ENCODE data around the gene STAP2. TPM values are rescaled to one million over a fixed set of nuclear protein-coding genes. Genes with fewer than 3 reads are reported as not detected.
"Not testable (repeated sequence)": the region's sequence is repeated elsewhere in the genome, so short reads cannot be mapped to it uniquely, and the experiment has no call there.

Gene STAP2
- polyA plus RNA-seq, 5 donors: 29.1 to 40.3 (median 33.3) TPM

- DNase-seq: not testable (repeated sequence)
Observed at GRCh38 chr19:4328991-4329681, 9.5 kb downstream of the STAP2 start.

- peak; percentile 88 to 98 for DNase-seq
Observed at GRCh38 chr19:4328243-4328990, 10.2 kb downstream of the STAP2 start.

- peak; percentile 13 to 21 for DNase-seq
Observed at GRCh38 chr19:4327877-4328242, 10.8 kb downstream of the STAP2 start.

GRCh38 chr19:4327252-4327876 is 11.3 kb downstream of the STAP2 start:
- peak; percentile 18 to 47 for DNase-seq

- no peak for DNase-seq
Observed at GRCh38 chr19:4326837-4327251, 11.8 kb downstream of the STAP2 start.

GRCh38 chr19:4326215-4326836 is 12.3 kb downstream of the STAP2 start:
- no peak for DNase-seq

GRCh38 chr19:4324228-4324627 is 14.4 kb downstream of the STAP2 start:
- no peak for DNase-seq

- no peak for DNase-seq
Observed at GRCh38 chr19:4323692-4324091, 14.9 kb downstream of the STAP2 start.

- DNase-seq: no peak
Observed at GRCh38 chr19:4322942-4323665, 15.5 kb downstream of the STAP2 start.

GRCh38 chr19:4320419-4320818 is 18.2 kb downstream of the STAP2 start:
- no peak for DNase-seq

- DNase-seq: no peak
Observed at GRCh38 chr19:4319067-4319718, 19.4 kb downstream of the STAP2 start.

GRCh38 chr19:4318460-4318859 is 20.2 kb downstream of the STAP2 start:
- DNase-seq: no peak

- DNase-seq: no peak
Observed at GRCh38 chr19:4316956-4317355, 21.7 kb downstream of the STAP2 start.

GRCh38 chr19:4313847-4314490 is 24.7 kb downstream of the STAP2 start:
- DNase-seq: no peak

- DNase-seq: no peak
Observed at GRCh38 chr19:4310247-4311121, 28.1 kb downstream of the STAP2 start.

GRCh38 chr19:4305659-4306058 is 33.0 kb downstream of the STAP2 start:
- DNase-seq: no peak

GRCh38 chr19:4305257-4305612 is 33.4 kb downstream of the STAP2 start:
- no peak for DNase-seq

- DNase-seq: no peak
Observed at GRCh38 chr19:4304538-4305256, 33.9 kb downstream of the STAP2 start, which contains the start of gene FSD1. TSS of gene FSD1 (plus strand) at chr19:4304598. CDS start at chr19:4304747, 149 bp downstream.
